RPMI7951 (cell line): ENCODE data around the gene CCR5AS. TPM values are rescaled to one million over a fixed set of nuclear protein-coding genes. Genes with fewer than 3 reads are reported as not detected.

Experiments used
- DNase-seq: peaks from one replicate; pipeline ENCODE4 v3.0.0-alpha.2; 2012; ENCODE audit warnings: low read depth
- total RNA-seq: library from RNA; depleted of rRNA; stranded (reverse); fragments of >200 nt; shearing (Covaris generic); gene quantifications from 2 replicates; pipeline ENCODE4 v1.2.3, GENCODE V29; 2014; rRNA removed

The CCR5AS gene

GRCh38 chr3:46314517-46314916, 92.3 kb downstream of the CCR5AS start:
- no peak for DNase-seq

Other genes starting within 250 kb of the CCR5AS start
- gene CCR1, start 198.8 kb downstream of the CCR5AS start, total RNA-seq, result 0.36 and 0.59 TPM in 2 replicates
- 0.10 TPM in 1 of 2 replicates, not detected in the other for gene CCR3, start 164.6 kb downstream of the CCR5AS start, total RNA-seq
- not detected in 2 replicates for gene CCR2, start 53.0 kb downstream of the CCR5AS start, total RNA-seq
- gene CCR5, start 36.1 kb downstream of the CCR5AS start, total RNA-seq, result not detected in 2 replicates
- 2.8 and 6.1 TPM in 2 replicates for gene CCRL2, start 193 bp upstream of the CCR5AS start, total RNA-seq
- 0.49 and 0.72 TPM in 2 replicates for gene LTF, start 57.8 kb upstream of the CCR5AS start, total RNA-seq
- not detected in 2 replicates for gene RTP3, start 90.9 kb upstream of the CCR5AS start, total RNA-seq
- gene LRRC2, start 159.2 kb upstream of the CCR5AS start, total RNA-seq, result 0.12 and 0.59 TPM in 2 replicates
- not detected in 2 replicates for gene FAM240A, start 205.5 kb upstream of the CCR5AS start, total RNA-seq